Hematopoietic multipotent progenitor cell treated with erythropoietin and hydrocortisone succinate and interleukin-3 and kit ligand, for 8 days (in vitro differentiated cells): Measurements from ENCODE around the gene OR5T3.
"Not testable (repeated sequence)": the region's sequence is repeated elsewhere in the genome, so short reads cannot be mapped to it uniquely, and the experiment has no call there.

Source experiments
- DNase-seq: peaks from one replicate; pipeline ENCODE4 v3.0.0-alpha.2; 2015

OR5T3 gene

DNA sequence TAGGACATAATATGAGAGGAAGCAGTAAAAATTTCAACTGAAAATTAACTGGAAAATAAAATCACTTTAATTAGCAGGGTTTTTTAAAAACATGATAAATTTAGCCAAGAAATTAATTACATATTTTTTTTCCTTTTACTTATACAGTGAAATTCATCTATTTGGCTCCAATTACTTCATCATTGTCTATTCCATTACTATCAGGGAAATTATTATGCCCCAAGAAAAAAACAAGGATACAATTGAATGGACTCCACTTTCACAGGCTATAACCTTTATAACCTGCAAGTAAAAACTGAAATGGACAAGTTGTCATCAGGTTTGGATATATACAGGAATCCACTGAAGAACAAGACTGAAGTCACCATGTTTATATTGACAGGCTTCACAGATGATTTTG lies at the start of gene OR5T3:
TSS of gene OR5T3 (plus strand) at position 301 of the 400 bp plus-strand sequence. CDS start at position 301, 0 bp downstream.
- DNase-seq = no peak

DNA sequence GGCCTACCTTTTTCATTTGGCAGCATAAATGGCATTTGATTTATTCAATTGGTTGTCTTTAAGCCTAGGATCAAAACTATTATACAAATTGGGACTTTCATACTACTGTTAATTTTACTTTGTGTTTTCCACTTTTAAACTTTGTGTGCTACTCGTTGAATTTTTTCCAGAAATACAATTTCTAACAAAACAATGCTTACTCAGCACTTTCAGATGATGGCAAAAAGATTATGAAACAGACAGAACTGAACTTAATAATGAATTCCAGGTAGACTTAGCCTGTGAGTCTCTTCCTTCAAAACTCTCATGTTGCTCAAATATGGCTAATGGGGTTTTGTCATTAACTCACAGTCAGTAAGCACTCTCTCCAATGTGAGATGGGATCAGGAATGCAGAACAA lies 44.3 kb upstream of the OR5T3 start:
- no peak for DNase-seq

GRCh38 chr11:56214537-56214936 lies 37.5 kb upstream of the OR5T3 start:
- DNase-seq = no peak

GRCh38 chr11:56219735-56220134 lies 32.3 kb upstream of the OR5T3 start:
- not testable (repeated sequence) for DNase-seq

GRCh38 chr11:56234155-56234554 lies 17.9 kb upstream of the OR5T3 start, which contains the start of gene OR5T2:
TSS of gene OR5T2 (minus strand) at chr11:56234255. CDS start at chr11:56233062, 1,193 bp downstream.
- no peak for DNase-seq

DNA sequence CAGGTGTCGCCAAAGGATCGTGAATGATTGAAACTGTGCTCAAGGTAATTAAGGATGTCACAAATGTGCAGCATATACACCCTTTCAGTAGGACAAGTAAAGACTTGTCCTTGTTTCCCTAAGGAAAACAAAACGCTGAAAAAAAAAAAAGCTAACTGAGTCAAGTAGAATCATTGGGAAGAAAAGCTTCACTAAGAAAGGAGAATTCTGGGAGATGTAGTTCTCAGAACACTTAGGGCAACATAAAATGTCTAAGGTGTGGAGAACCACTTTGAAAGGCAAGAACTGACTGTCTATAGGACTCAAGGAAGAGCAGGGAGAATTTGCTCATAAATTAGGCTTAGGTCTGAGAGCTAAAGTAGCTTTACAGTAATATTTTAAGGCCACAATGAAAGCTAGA lies 19.0 kb downstream of the OR5T3 start:
- no peak for DNase-seq

GRCh38 chr11:56273854-56274253 lies 21.8 kb downstream of the OR5T3 start, which contains the start of gene OR5T1:
TSS of gene OR5T1 (plus strand) at chr11:56274154. CDS start at chr11:56275639, 1,485 bp downstream.
- no peak for DNase-seq

DNA sequence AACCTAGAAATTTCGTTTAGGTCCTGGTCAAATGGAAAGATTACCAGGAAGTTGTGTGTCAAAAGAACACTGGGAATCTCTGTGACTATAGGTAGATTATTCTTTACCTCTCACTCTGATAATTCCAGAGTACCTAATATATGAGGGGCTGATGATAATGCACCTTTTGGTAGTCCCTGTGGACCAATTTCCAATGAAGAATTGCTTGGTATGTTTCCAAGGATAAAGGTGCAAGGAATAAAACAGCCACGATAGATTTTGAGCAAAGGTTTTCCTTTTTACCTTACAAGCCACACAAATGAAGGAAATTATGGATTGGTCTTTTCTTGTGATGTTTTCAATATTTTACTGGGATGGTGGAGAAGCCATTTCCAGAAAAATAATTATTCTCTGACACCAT lies 40.1 kb downstream of the OR5T3 start, which contains the start of gene OR8H1:
TSS of gene OR8H1 (minus strand) at position 101 of the 400 bp plus-strand sequence. CDS start 1,192 bp downstream, outside the sequence.
- DNase-seq = no peak

- no peak for DNase-seq
These were observed 44.8 kb downstream of the OR5T3 start for GRCh38 chr11:56296898-56297297.
